ENCODE results near the gene ACTN2.

Gene ACTN2

GRCh38 chr1:236742421-236743160 lies 56.3 kb downstream of the ACTN2 start:
- DNase-seq (ENCODE audit: low read depth in 3 of 3), result no peak

GRCh38 chr1:236744533-236744932 lies 58.2 kb downstream of the ACTN2 start:
- DNase-seq (ENCODE audit: low read depth in 3 of 3), result no peak

- no peak for DNase-seq (ENCODE audit: low read depth in 3 of 3)
Measured at GRCh38 chr1:236746785-236747184, 60.5 kb downstream of the ACTN2 start.

- DNase-seq (ENCODE audit: low read depth in 3 of 3), result no peak
Measured at GRCh38 chr1:236747311-236747985, 61.1 kb downstream of the ACTN2 start.

GRCh38 chr1:236748268-236748870 lies 62.1 kb downstream of the ACTN2 start:
- no peak for DNase-seq (ENCODE audit: low read depth in 3 of 3)

- DNase-seq (ENCODE audit: low read depth in 3 of 3), result no peak
Measured at GRCh38 chr1:236750928-236751327, 64.6 kb downstream of the ACTN2 start.

GRCh38 chr1:236751385-236751784 lies 65.1 kb downstream of the ACTN2 start:
- DNase-seq (ENCODE audit: low read depth in 3 of 3), result no peak

GRCh38 chr1:236751935-236752334 lies 65.6 kb downstream of the ACTN2 start:
- no peak for DNase-seq (ENCODE audit: low read depth in 3 of 3)

GRCh38 chr1:236753516-236753915 lies 67.2 kb downstream of the ACTN2 start:
- DNase-seq (ENCODE audit: low read depth in 3 of 3), result no peak

- no peak for DNase-seq (ENCODE audit: low read depth in 3 of 3)
Measured at GRCh38 chr1:236753964-236754363, 67.7 kb downstream of the ACTN2 start.

- no peak for DNase-seq (ENCODE audit: low read depth in 3 of 3)
Measured at GRCh38 chr1:236754525-236755210, 68.4 kb downstream of the ACTN2 start.

- no peak for DNase-seq (ENCODE audit: low read depth in 3 of 3)
Measured at GRCh38 chr1:236757640-236758039, 71.3 kb downstream of the ACTN2 start.

GRCh38 chr1:236759252-236759859 lies 73.1 kb downstream of the ACTN2 start:
- no peak for DNase-seq (ENCODE audit: low read depth in 3 of 3)

- no peak for DNase-seq (ENCODE audit: low read depth in 3 of 3)
Measured at GRCh38 chr1:236760480-236760879, 74.2 kb downstream of the ACTN2 start.

GRCh38 chr1:236760986-236761385 lies 74.7 kb downstream of the ACTN2 start:
- DNase-seq (ENCODE audit: low read depth in 3 of 3), result no peak

- no peak for DNase-seq (ENCODE audit: low read depth in 3 of 3)
Measured at GRCh38 chr1:236761397-236762132, 75.3 kb downstream of the ACTN2 start.

- DNase-seq (ENCODE audit: low read depth in 3 of 3), result no peak
Measured at GRCh38 chr1:236762410-236762809, 76.1 kb downstream of the ACTN2 start.

GRCh38 chr1:236765831-236766230 lies 79.5 kb downstream of the ACTN2 start:
- DNase-seq (ENCODE audit: low read depth in 3 of 3), result no peak

GRCh38 chr1:236766506-236766905 lies 80.2 kb downstream of the ACTN2 start:
- no peak for DNase-seq (ENCODE audit: low read depth in 3 of 3)

- DNase-seq (ENCODE audit: low read depth in 3 of 3), result no peak
Measured at GRCh38 chr1:236767276-236767675, 81.0 kb downstream of the ACTN2 start.

- no peak for DNase-seq (ENCODE audit: low read depth in 3 of 3)
Measured at GRCh38 chr1:236768601-236769000, 82.3 kb downstream of the ACTN2 start.
